Hepatocyte (in vitro differentiated cells): ENCODE measurements around the gene EFNA2.

Experiments
- CTCF ChIP-seq: fragments of 200-600 bp; sonication (generic); IDR thresholded peaks from 2 replicates; pipeline ENCODE4 v1.5.1; 2016; ENCODE audit warnings: antibody characterized with exemption, mild to moderate bottlenecking; ENCODE audit not compliant: poor library complexity
- EZH2 ChIP-seq: fragments of 200-600 bp; sonication (generic); IDR thresholded peaks from 2 replicates; pipeline ENCODE4 v1.6.1; 2016; ENCODE audit warnings: antibody characterized with exemption, mild to moderate bottlenecking, borderline replicate concordance

- TF ChIP-seq CTCF (no peak), EZH2 (no peak)
Observed at GRCh38 chr19:1283917-1284292, 1.8 kb upstream of the EFNA2 start.
